SK-N-SH (cell line): Measurements from ENCODE around the gene MAP4K3. TPM values are rescaled to one million over a fixed set of nuclear protein-coding genes. Genes with fewer than 3 reads are reported as not detected.

Source experiments
- CTCF ChIA-PET: fragments of 300-600, 350-600 bp; formaldehyde crosslinking; extraction: SDS; loops from one replicate; lab custom pipeline; 2021; lab: Yijun Ruan, JAX
- POLR2A ChIA-PET: fragments of 350-600 bp; sonication (Branson Sonifier 250); formaldehyde crosslinking; extraction: SDS; loops from one replicate; lab custom pipeline; 2020; ENCODE audit warnings: antibody characterized with exemption, inconsistent platforms; lab: Yijun Ruan, JAX
- DNase-seq: peaks from one replicate; pipeline ENCODE4 v3.0.0; 2012
- H2AFZ ChIP-seq: fragments of 200-600 bp; sonication (generic); 2 replicates; pipeline ENCODE4 v1.8.1; 2016; ENCODE audit warnings: antibody characterized with exemption, mild to moderate bottlenecking, low read depth
- H3F3A ChIP-seq: fragments of 200-600 bp; sonication (generic); replicated peaks from 2 replicates; pipeline ENCODE3; 2016; ENCODE audit warnings: antibody characterized with exemption, mild to moderate bottlenecking; ENCODE audit not compliant: insufficient read depth
- H3K27ac ChIP-seq, 2 experiments: fragments of 200-500 bp in 1 of 2; fragments of 200-600 bp in 1 of 2; sonication (Bioruptor generic) in 1 of 2; sonication (generic), shearing (Covaris generic) in 1 of 2; 2 replicates each; pipeline versions ENCODE4 v1.5.1 to v1.6.1; 2014 to 2016; ENCODE audit warnings: low read depth in 2 of 2, inconsistent platforms in 1 of 2, low read length in 1 of 2, mild to moderate bottlenecking in 1 of 2, mixed read lengths in 1 of 2
- H3K27me3 ChIP-seq: fragments of 200-600 bp; sonication (generic), shearing (Covaris generic); 2 replicates; pipeline ENCODE4 v1.6.1; 2016; ENCODE audit warnings: mixed run types; ENCODE audit not compliant: insufficient read depth
- H3K36me3 ChIP-seq, 2 experiments: fragments of 200-500 bp in 1 of 2; fragments of 200-600 bp in 1 of 2; sonication (Bioruptor generic) in 1 of 2; sonication (generic) in 1 of 2; replicated peaks in 1 of 2; 2 replicates each; pipeline versions ENCODE3 to v1.5.1; 2014 to 2016; ENCODE audit warnings: low read length in 1 of 2, mild to moderate bottlenecking in 1 of 2; ENCODE audit not compliant: insufficient read depth in 2 of 2, control insufficient read depth in 1 of 2
- H3K4me1 ChIP-seq, 2 experiments: fragments of 200-500 bp in 1 of 2; fragments of 200-600 bp in 1 of 2; sonication (Bioruptor generic) in 1 of 2; sonication (generic), shearing (Covaris generic) in 1 of 2; 2 replicates each; pipeline versions ENCODE4 v1.5.1 to v1.6.1; 2014 to 2016; ENCODE audit warnings: low read depth in 1 of 2, low read length in 1 of 2, mixed run types in 1 of 2; ENCODE audit not compliant: insufficient read depth in 2 of 2, control insufficient read depth in 1 of 2
- H3K4me2 ChIP-seq: fragments of 200-600 bp; sonication (generic), shearing (Covaris generic); 2 replicates; pipeline ENCODE4 v1.6.1; 2017; ENCODE audit warnings: mixed run types
- H3K4me3 ChIP-seq, 2 experiments: fragments of 200-500 bp in 1 of 2; fragments of 200-600 bp in 1 of 2; sonication (Bioruptor generic) in 1 of 2; sonication (generic), shearing (Covaris generic) in 1 of 2; 2 replicates each; pipeline versions ENCODE4 v1.5.1 to v1.8.1; 2014 to 2016; ENCODE audit warnings: low read depth in 2 of 2, inconsistent platforms in 1 of 2, low read length in 1 of 2, mild to moderate bottlenecking in 1 of 2, mixed read lengths in 1 of 2, moderate library complexity in 1 of 2
- H3K79me2 ChIP-seq: fragments of 200-600 bp; sonication (generic); 2 replicates; pipeline ENCODE4 v1.8.1; 2017; ENCODE audit warnings: mild to moderate bottlenecking; ENCODE audit not compliant: insufficient read depth
- H3K9ac ChIP-seq: fragments of 200-600 bp; sonication (generic); 2 replicates; pipeline ENCODE4 v1.6.1; 2017; ENCODE audit warnings: mixed run types
- H3K9me2 ChIP-seq: fragments of 200-600 bp; sonication (generic); 2 replicates; pipeline ENCODE4 v1.6.1; 2017; ENCODE audit warnings: mixed run types
- H3K9me3 ChIP-seq: fragments of 200-600 bp; sonication (generic); 2 replicates; pipeline ENCODE4 v1.6.1; 2017; ENCODE audit warnings: mixed run types, mild to moderate bottlenecking, moderate library complexity
- H4K20me1 ChIP-seq: fragments of 200-600 bp; sonication (generic); 2 replicates; pipeline ENCODE4 v1.6.1; 2017; ENCODE audit warnings: mild to moderate bottlenecking, mixed run types; ENCODE audit not compliant: insufficient read depth
- FOXJ3 ChIP-seq: sonication (generic); formaldehyde crosslinking; IDR thresholded peaks from 2 replicates; pipeline ENCODE4 v1.5.1; 2020; ENCODE audit warnings: mild to moderate bottlenecking, missing genetic modification reagents
- FOXM1 ChIP-seq: IDR thresholded peaks from 2 replicates; pipeline ENCODE4 v1.4.0; 2012; ENCODE audit warnings: low read depth, mild to moderate bottlenecking
- MXI1 ChIP-seq: IDR thresholded peaks from 2 replicates; pipeline ENCODE4 v1.6.1; 2012; ENCODE audit warnings: mild to moderate bottlenecking, low read depth, low read length, improper control_type of control experiment
- TCF12 ChIP-seq: IDR thresholded peaks from 2 replicates; pipeline ENCODE4 v1.4.0; 2012
- YY1 ChIP-seq: IDR thresholded peaks from 2 replicates; pipeline ENCODE4 v1.4.0; 2012; ENCODE audit warnings: low read depth, mild to moderate bottlenecking
- WGBS: methylation state at CpG from one replicate; pipeline ENCODE4 v1.1.6; 2017; ENCODE audit warnings: low lambda C conversion rate; 5-methylcytosine and 5-hydroxymethylcytosine counted together
- polyA plus RNA-seq, 3 experiments: library from polyadenylated mRNA; depleted of rRNA; stranded (reverse); fragments of >200 nt; gene quantifications; 2 replicates each; pipeline ENCODE4 v1.2.3, GENCODE V29; 2012
- TF ChIP-seq, protein P1 (sequence below): IDR thresholded peaks from 2 replicates; pipeline ENCODE4 v1.4.0; 2012; ENCODE audit warnings: low read depth, borderline replicate concordance
- TF ChIP-seq, protein P2 (sequence below): IDR thresholded peaks from 2 replicates; pipeline ENCODE4; 2012

MAP4K3 gene
- polyA plus RNA-seq, 1 of the 3 experiments (the other 2 are of a cell fraction) = 8.8 TPM

DNA sequence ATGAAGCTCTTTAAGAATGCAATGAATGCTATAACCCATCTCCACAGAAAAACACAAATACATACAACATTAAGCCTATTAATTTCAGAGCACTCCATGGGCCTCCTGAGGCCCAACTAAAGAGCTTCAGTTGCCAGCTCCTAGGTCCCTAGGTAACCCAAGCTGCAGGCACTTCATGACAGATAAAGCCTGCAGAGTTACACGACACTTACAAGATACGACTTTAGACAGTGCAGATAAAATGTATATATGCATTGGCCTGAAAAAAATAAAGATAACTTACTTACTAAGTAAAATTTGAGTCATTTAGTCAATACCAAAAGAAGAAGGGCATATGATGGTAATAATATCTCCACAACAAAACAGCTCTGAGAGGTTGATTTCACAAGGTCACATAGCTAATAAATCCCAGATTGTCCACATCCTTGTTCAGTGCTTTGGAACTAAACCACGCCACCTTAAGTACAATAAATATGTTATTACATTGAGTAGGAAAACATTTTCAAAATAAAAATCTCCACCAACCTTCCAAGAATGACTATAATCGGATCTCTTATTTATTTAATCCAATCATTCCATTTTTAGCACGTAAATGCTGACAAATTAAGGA lies 3.4 kb downstream of the MAP4K3 start:
- Histone ChIP-seq H3K4me3 (no peak overlapping the region), H3K4me1 (peaks cover 24 to 44% of the 10 kb centered on the region in 2 experiments; a peak in 3 of 4 replicates), H3K4me2 (peak overlapping the region; percentile 88), H3K9ac (no peak overlapping the region), H3K9me3 (no peaks in the 10 kb centered on the region), H3K79me2 (peaks cover 93% of the 10 kb centered on the region), H4K20me1 (peaks cover 65% of the 10 kb centered on the region), H3K27ac (no peak overlapping the region), H3F3A (peaks cover 10% of the 10 kb centered on the region), H2AFZ (no peak overlapping the region), H3K27me3 (no peaks in the 10 kb centered on the region), H3K36me3 (peaks cover 2 to 3% of the 10 kb centered on the region in 2 experiments), H3K9me2 (no peaks in the 10 kb centered on the region)
- ChIA-PET POLR2A (no interaction called here), CTCF (interaction anchor here (0.7 to 4.7 kb wide), 7 partner anchors 14 to 486 kb away, joined by 3 to 20 read pairs (median 3); no protein-coding TSS in a partner anchor)
- TF ChIP-seq TCF12 = 0 out of 2 replicates have a peak, but pooled peaks have one; percentile 16
- TF ChIP-seq, protein P1, sequence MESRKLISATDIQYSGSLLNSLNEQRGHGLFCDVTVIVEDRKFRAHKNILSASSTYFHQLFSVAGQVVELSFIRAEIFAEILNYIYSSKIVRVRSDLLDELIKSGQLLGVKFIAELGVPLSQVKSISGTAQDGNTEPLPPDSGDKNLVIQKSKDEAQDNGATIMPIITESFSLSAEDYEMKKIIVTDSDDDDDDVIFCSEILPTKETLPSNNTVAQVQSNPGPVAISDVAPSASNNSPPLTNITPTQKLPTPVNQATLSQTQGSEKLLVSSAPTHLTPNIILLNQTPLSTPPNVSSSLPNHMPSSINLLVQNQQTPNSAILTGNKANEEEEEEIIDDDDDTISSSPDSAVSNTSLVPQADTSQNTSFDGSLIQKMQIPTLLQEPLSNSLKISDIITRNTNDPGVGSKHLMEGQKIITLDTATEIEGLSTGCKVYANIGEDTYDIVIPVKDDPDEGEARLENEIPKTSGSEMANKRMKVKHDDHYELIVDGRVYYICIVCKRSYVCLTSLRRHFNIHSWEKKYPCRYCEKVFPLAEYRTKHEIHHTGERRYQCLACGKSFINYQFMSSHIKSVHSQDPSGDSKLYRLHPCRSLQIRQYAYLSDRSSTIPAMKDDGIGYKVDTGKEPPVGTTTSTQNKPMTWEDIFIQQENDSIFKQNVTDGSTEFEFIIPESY = no peak
- WGBS = 84% methylated on average over 5 of the region's 5 CpGs
- DNase-seq = no peak

DNA sequence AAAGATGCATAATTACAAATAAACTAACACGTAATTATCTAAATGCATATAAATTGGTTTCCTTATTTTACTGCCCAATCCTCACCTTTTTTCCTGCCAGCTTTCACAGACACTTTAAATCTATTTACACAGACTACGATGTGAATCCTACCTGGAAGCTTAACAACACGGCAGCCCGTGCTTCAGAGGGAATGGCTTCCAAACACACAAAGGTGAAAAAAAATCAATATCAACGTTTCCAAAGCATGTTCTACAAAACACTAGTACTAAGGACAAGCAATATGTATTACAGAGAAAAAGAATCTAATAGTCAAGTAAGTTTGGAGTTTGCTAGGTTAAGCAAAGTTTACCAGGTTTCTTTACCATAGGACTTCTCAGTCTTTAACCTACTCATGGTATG lies 4.4 kb downstream of the MAP4K3 start:
- no peak overlapping the region for H3K9ac ChIP-seq
- no peak overlapping the region for H3K27ac ChIP-seq
- no peak for DNase-seq
- H3K9me3 ChIP-seq = no peaks in the 10 kb centered on the region
- no peak overlapping the region for H3K4me2 ChIP-seq
- peaks cover 70% of the 10 kb centered on the region for H4K20me1 ChIP-seq
- H2AFZ ChIP-seq = no peak overlapping the region
- peaks cover 10% of the 10 kb centered on the region for H3F3A ChIP-seq
- peaks cover 93% of the 10 kb centered on the region for H3K79me2 ChIP-seq
- H3K4me1 ChIP-seq = peaks cover 23 to 38% of the 10 kb centered on the region in 2 experiments; a peak in 3 of 4 replicates
- no peaks in the 10 kb centered on the region for H3K27me3 ChIP-seq
- WGBS = 94% methylated on average over 5 of the region's 5 CpGs
- POLR2A ChIA-PET = no interaction called here
- H3K4me3 ChIP-seq = no peak overlapping the region
- H3K9me2 ChIP-seq = no peaks in the 10 kb centered on the region
- CTCF ChIA-PET = interaction anchor here (0.7 to 4.7 kb wide), 9 partner anchors 15 to 1329 kb away, joined by 3 to 20 read pairs (median 3); no protein-coding TSS in a partner anchor
- H3K36me3 ChIP-seq = peaks cover 2 to 11% of the 10 kb centered on the region in 2 experiments
- TF ChIP-seq FOXM1 (no peak), FOXJ3 (no peak), MXI1 (no peak), YY1 (no peak)
- TF ChIP-seq, protein P2, sequence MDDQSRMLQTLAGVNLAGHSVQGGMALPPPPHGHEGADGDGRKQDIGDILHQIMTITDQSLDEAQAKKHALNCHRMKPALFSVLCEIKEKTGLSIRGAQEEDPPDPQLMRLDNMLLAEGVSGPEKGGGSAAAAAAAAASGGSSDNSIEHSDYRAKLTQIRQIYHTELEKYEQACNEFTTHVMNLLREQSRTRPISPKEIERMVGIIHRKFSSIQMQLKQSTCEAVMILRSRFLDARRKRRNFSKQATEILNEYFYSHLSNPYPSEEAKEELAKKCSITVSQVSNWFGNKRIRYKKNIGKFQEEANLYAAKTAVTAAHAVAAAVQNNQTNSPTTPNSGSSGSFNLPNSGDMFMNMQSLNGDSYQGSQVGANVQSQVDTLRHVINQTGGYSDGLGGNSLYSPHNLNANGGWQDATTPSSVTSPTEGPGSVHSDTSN = no peak
